Subcutaneous abdominal adipose tissue (tissue), 5 donors: ENCODE data around the gene ABHD2.

Experiments used
- H3K27ac ChIP-seq: one replicate; pipeline ENCODE4 v1.7.0; 2013; ENCODE audit warnings: low read depth, mild to moderate bottlenecking, inconsistent platforms, low read length, moderate library complexity
- H3K27me3 ChIP-seq, 5 donors: one replicate each; pipeline ENCODE4 v1.7.0; 2013; ENCODE audit warnings: low read length in 5 of 5, inconsistent platforms in 1 of 5; ENCODE audit not compliant: control insufficient read depth in 5 of 5, insufficient read depth in 4 of 5
- H3K36me3 ChIP-seq, 5 donors: one replicate each; pipeline ENCODE4 v1.7.0; 2013; ENCODE audit warnings: low read length in 5 of 5; ENCODE audit not compliant: control insufficient read depth in 5 of 5, insufficient read depth in 5 of 5
- H3K4me1 ChIP-seq, 5 donors: one replicate each; pipeline ENCODE4 v1.7.0; 2013; ENCODE audit warnings: low read length in 5 of 5, mild to moderate bottlenecking in 3 of 5, moderate library complexity in 1 of 5; ENCODE audit not compliant: control insufficient read depth in 5 of 5, insufficient read depth in 5 of 5
- H3K4me3 ChIP-seq, 5 donors: one replicate each; pipeline ENCODE4 v1.7.0; 2013; ENCODE audit warnings: low read length in 5 of 5, low read depth in 1 of 5
- H3K9ac ChIP-seq, 5 donors: one replicate each; pipeline ENCODE4 v1.7.0; 2013; ENCODE audit warnings: low read length in 5 of 5, mild to moderate bottlenecking in 4 of 5, moderate library complexity in 3 of 5
- H3K9me3 ChIP-seq, 5 donors: one replicate each; pipeline ENCODE4 v1.7.0; 2013; ENCODE audit warnings: low read length in 5 of 5; ENCODE audit not compliant: control insufficient read depth in 5 of 5
- donor health status: healthy.
- donor health status: healthy.
- donor health status: healthy.
- donor health status: healthy.
- donor health status: healthy.

Gene ABHD2

GRCh38 chr15:89161666-89162065, 73.4 kb downstream of the ABHD2 start:
- H3K9ac ChIP-seq, result no peak overlapping the region

GRCh38 chr15:89163271-89164055, 75.2 kb downstream of the ABHD2 start:
- Histone ChIP-seq H3K36me3 (peaks cover 0 to 21% (median 4%) of the 10 kb centered on the region in 5 donors), H3K27me3 (no peaks in the 10 kb centered on the region), H3K4me3 (no peak overlapping the region), H3K9me3 (no peaks in the 10 kb centered on the region), H3K4me1 (peaks cover 2 to 31% (median 12%) of the 10 kb centered on the region in 5 donors), H3K27ac (no peak overlapping the region), H3K9ac (no peak overlapping the region)

More at GRCh38 chr15:89161666-89162065, 73.4 kb downstream of the ABHD2 start:
- no peaks in the 10 kb centered on the region for H3K27me3 ChIP-seq
- H3K4me1 ChIP-seq, result peaks cover 2 to 19% (median 12%) of the 10 kb centered on the region in 5 donors
- H3K27ac ChIP-seq, result no peak overlapping the region
- no peak overlapping the region for H3K4me3 ChIP-seq
- no peaks in the 10 kb centered on the region for H3K9me3 ChIP-seq
- H3K36me3 ChIP-seq, result peaks cover 3 to 33% (median 5%) of the 10 kb centered on the region in 5 donors

GRCh38 chr15:89164712-89165211, 76.5 kb downstream of the ABHD2 start:
- no peak overlapping the region for H3K27ac ChIP-seq

DNA sequence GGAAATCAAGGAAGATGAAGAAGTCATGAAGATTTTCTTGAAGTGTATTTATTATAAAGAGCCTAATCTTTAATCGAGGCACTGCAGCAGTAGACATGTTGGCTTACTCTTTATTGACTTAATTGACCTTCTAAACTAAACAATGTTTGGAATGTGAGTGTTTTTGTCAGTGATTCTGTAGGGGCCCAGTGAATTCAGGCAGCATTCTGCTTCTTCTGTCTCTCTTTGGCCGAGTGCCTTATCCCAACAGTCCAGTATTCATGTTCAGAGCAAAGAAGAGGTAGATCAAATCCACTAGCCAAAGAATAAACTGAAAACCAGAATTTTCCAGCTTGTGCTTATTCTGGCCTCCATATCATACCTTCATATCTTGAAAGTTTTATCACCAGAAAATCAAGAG, 77.4 kb downstream of the ABHD2 start:
- no peaks in the 10 kb centered on the region for H3K9me3 ChIP-seq
- H3K27me3 ChIP-seq, result no peaks in the 10 kb centered on the region
- H3K27ac ChIP-seq, result no peak overlapping the region
- no peak overlapping the region for H3K9ac ChIP-seq
- peaks cover 2 to 31% (median 12%) of the 10 kb centered on the region in 5 donors for H3K4me1 ChIP-seq
- peaks cover 0 to 8% (median 4%) of the 10 kb centered on the region in 5 donors for H3K36me3 ChIP-seq
- H3K4me3 ChIP-seq, result no peak overlapping the region

More at GRCh38 chr15:89164712-89165211, 76.5 kb downstream of the ABHD2 start:
- Histone ChIP-seq H3K27me3 (no peaks in the 10 kb centered on the region), H3K4me1 (peaks cover 2 to 31% (median 12%) of the 10 kb centered on the region in 5 donors), H3K9me3 (no peaks in the 10 kb centered on the region), H3K4me3 (no peak overlapping the region), H3K9ac (no peak overlapping the region), H3K36me3 (peaks cover 0 to 12% (median 4%) of the 10 kb centered on the region in 5 donors)

- Histone ChIP-seq H3K4me1 (peaks cover 2 to 32% (median 12%) of the 10 kb centered on the region in 5 donors), H3K27me3 (no peaks in the 10 kb centered on the region), H3K9me3 (no peaks in the 10 kb centered on the region), H3K9ac (no peak overlapping the region), H3K4me3 (no peak overlapping the region), H3K27ac (peak overlapping the region; percentile 31), H3K36me3 (peaks cover 0 to 8% (median 4%) of the 10 kb centered on the region in 5 donors)
These were observed 79.3 kb downstream of the ABHD2 start for GRCh38 chr15:89167267-89168176.

DNA sequence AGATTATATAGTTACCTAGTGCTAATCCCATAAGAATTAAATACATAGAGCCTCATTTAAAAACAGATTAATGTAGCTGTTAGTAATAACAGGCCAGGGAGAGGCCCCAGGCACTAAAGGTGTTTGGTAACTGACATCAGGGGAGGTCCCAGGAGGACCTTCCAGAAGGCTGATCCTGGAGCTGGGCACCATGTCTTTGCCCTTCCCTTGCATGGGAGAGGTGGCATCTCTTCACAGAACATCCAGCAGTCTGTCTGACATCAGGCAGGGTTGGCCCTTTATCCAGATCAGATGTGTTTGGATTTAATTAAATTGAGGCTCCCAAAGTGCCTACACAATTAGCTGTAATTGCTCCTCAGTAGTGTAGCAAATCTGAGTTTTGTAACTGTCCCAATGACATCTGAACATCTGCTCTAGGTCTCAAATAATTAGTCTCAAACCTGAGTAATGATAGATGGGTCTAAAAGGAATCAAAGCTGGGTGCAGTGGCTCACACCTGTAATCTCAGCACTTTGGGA, 80.1 kb downstream of the ABHD2 start:
- peak overlapping the region; percentile 31 for H3K27ac ChIP-seq

GRCh38 chr15:89170364-89170763, 82.1 kb downstream of the ABHD2 start:
- H3K9me3 ChIP-seq, result no peaks in the 10 kb centered on the region
- H3K9ac ChIP-seq, result no peak overlapping the region
- peaks cover 2 to 29% (median 11%) of the 10 kb centered on the region in 5 donors for H3K4me1 ChIP-seq
- no peak overlapping the region for H3K4me3 ChIP-seq
- no peak overlapping the region for H3K27ac ChIP-seq
- H3K36me3 ChIP-seq, result peaks cover 0 to 6% (median 0%) of the 10 kb centered on the region in 5 donors
- H3K27me3 ChIP-seq, result no peaks in the 10 kb centered on the region

More for the DNA sequence above, 80.1 kb downstream of the ABHD2 start:
- Histone ChIP-seq H3K36me3 (peaks cover 0 to 5% (median 1%) of the 10 kb centered on the region in 5 donors), H3K9me3 (no peaks in the 10 kb centered on the region), H3K4me3 (no peak overlapping the region), H3K4me1 (peaks cover 2 to 35% (median 18%) of the 10 kb centered on the region in 5 donors), H3K27me3 (no peaks in the 10 kb centered on the region), H3K9ac (no peak overlapping the region)

DNA sequence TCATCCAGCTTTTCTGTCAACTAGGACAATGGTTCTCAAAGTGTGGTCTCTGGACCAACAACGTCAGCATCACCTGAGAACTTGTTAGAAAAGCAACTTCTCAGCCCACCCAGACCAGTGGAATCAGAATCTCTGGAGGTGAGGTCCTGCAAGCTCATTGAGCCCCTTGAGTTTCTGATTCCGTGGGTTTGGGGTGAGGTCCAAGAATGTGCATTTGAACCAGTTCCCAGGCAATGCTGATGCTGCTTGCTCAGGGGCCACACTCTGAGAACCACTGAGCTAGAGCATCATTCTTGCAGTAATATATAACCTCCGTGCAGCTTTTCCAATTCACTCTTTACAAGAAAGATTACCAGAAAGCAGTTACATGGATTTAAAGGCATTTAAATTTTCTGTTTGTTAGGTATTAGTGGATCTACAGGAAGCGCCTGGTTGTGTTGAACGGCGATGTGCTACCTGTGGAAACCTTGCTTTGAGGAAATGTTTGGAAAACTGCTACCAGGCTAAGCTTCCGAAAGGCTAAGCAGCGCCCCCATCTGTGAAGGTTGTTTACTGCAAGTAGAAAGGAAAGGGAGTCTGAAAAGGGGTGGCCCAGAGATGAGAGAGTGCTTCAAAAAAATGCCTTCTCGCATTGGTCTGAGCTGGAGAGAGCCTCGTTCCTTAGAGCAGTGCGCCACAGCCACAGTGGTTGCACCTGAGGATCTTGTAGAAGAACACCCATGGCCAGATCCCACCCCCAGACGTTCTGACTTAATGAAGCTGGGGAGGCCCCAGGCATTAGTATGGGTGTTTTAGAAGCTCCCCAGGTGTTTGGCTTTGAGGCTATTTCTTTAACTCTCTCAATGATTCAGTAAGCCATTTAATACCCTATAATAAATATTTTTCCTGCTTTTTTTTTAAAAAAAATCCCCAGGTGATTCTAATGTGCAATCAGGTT, 83.1 kb downstream of the ABHD2 start:
- Histone ChIP-seq H3K27ac (no peak overlapping the region), H3K4me1 (peaks cover 2 to 18% (median 7%) of the 10 kb centered on the region in 5 donors)

DNA sequence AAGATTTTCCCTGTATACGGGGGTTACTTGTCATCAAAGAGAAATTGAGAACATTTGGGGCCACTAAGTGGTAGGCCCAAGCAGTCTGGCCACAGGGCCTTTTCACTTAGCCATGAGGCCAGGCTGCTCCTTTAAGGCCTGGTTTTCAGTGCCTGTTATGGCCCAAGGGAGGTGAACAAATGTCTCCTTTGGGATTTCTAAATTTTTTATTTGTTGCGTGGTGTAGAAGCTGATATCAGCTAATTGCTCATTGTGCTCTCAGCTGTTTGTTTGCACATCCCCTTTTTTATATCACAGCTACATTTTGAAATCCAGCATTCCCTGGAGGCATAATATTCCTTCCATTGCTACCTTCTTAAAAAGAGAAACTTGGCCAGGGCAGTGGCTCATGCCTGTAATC, 84.7 kb downstream of the ABHD2 start:
- no peak overlapping the region for H3K4me3 ChIP-seq
- H3K4me1 ChIP-seq, result peaks cover 3 to 12% (median 10%) of the 10 kb centered on the region in 5 donors
- H3K27me3 ChIP-seq, result no peaks in the 10 kb centered on the region
- no peak overlapping the region for H3K9ac ChIP-seq
- no peaks in the 10 kb centered on the region for H3K9me3 ChIP-seq
- H3K27ac ChIP-seq, result no peak overlapping the region
- peaks cover 0 to 26% (median 18%) of the 10 kb centered on the region in 5 donors for H3K36me3 ChIP-seq

More for the DNA sequence above, 83.1 kb downstream of the ABHD2 start:
- H3K9ac ChIP-seq, result no peak overlapping the region
- H3K4me3 ChIP-seq, result no peak overlapping the region
- no peaks in the 10 kb centered on the region for H3K27me3 ChIP-seq
- H3K9me3 ChIP-seq, result no peaks in the 10 kb centered on the region
- H3K36me3 ChIP-seq, result peaks cover 0 to 16% (median 9%) of the 10 kb centered on the region in 5 donors
